KMS-11 (cell line): ENCODE data around the gene ZNRF1.

ENCODE experiments used
- H2AFZ ChIP-seq: fragments of 200-600 bp; sonication (generic); 2 replicates; pipeline ENCODE4 v1.6.1; 2016; ENCODE audit warnings: antibody characterized with exemption, mixed run types, low read depth
- H3K27ac ChIP-seq: fragments of 200-600 bp; sonication (generic); 2 replicates; pipeline ENCODE4 v1.6.1; 2016; ENCODE audit warnings: mild to moderate bottlenecking, mixed run types
- H3K27me3 ChIP-seq: fragments of 200-600 bp; sonication (generic); 2 replicates; pipeline ENCODE4 v1.6.1; 2017; ENCODE audit warnings: mild to moderate bottlenecking, low read depth, mixed run types, moderate library complexity; ENCODE audit not compliant: insufficient read depth
- H3K36me3 ChIP-seq: fragments of 200-600 bp; sonication (generic); 2 replicates; pipeline ENCODE4 v1.6.1; 2017; ENCODE audit warnings: mild to moderate bottlenecking, mixed run types; ENCODE audit not compliant: insufficient read depth
- H3K4me1 ChIP-seq: fragments of 200-600 bp; sonication (generic); 2 replicates; pipeline ENCODE4 v1.6.1; 2016; ENCODE audit warnings: mild to moderate bottlenecking, low read depth, mixed run types; ENCODE audit not compliant: poor library complexity, severe bottlenecking
- H3K4me2 ChIP-seq: fragments of 200-600 bp; sonication (generic); 2 replicates; pipeline ENCODE4 v1.7.0; 2016; ENCODE audit warnings: mild to moderate bottlenecking, mixed run types
- H3K4me3 ChIP-seq: fragments of 200-600 bp; sonication (generic); IDR thresholded peaks from 2 replicates; pipeline ENCODE4 v1.6.1; 2017; ENCODE audit warnings: low read depth, low read length, mixed read lengths; ENCODE audit not compliant: insufficient read depth
- H3K79me2 ChIP-seq: fragments of 200-600 bp; sonication (generic); 2 replicates; pipeline ENCODE4 v1.6.1; 2016; ENCODE audit warnings: low read depth, mixed run types; ENCODE audit not compliant: insufficient read depth
- H3K9ac ChIP-seq: fragments of 200-600 bp; sonication (generic); 2 replicates; pipeline ENCODE4 v1.6.1; 2016; ENCODE audit warnings: mild to moderate bottlenecking, mixed run types
- H4K20me1 ChIP-seq: fragments of 200-600 bp; sonication (generic); 2 replicates; pipeline ENCODE4 v1.6.1; 2016; ENCODE audit warnings: mild to moderate bottlenecking, mixed run types; ENCODE audit not compliant: insufficient read depth
- CTCF ChIP-seq: fragments of 200-600 bp; sonication (generic); conservative IDR thresholded peaks from 2 replicates; pipeline ENCODE4 v1.6.1; 2017; ENCODE audit warnings: low read depth, mild to moderate bottlenecking, antibody characterized with exemption, low read length, moderate library complexity, mixed read lengths

ZNRF1 gene

DNA sequence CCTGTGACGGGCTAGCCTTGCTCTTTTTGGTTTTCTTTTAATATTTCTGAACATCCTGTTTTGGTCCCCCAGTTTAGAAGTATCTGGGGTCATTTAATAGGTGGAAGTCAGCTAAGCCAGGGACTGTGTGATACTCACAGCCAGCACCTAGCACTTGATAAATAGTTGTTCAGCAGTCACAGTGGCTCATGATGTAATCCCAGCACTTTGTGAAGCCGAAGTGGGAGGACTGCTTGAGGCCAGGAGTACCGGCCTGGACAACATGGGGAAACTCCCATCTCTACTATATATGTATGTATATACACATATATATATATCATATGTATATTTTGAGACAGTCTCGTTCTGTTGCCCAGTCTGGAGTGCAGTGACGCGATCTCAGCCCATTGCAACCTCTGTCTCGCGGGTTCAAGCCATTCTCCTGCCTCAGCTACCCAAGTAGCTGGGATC is 1.8 kb upstream of the ZNRF1 start:
- no peak overlapping the region for H2AFZ ChIP-seq
- peaks cover 19% of the 10 kb centered on the region for H3K4me1 ChIP-seq
- H3K4me3 ChIP-seq = no peak overlapping the region
- H4K20me1 ChIP-seq = no peaks in the 10 kb centered on the region
- no peak overlapping the region for H3K4me2 ChIP-seq
- H3K27ac ChIP-seq = no peak overlapping the region
- no peaks in the 10 kb centered on the region for H3K36me3 ChIP-seq
- H3K27me3 ChIP-seq = no peaks in the 10 kb centered on the region
- H3K79me2 ChIP-seq = no peaks in the 10 kb centered on the region; the same call in 1 of the 2 replicates
- H3K9ac ChIP-seq = no peak overlapping the region
- no peak for TF ChIP-seq CTCF

- no peaks in the 10 kb centered on the region; the same call in 1 of the 2 replicates for H3K79me2 ChIP-seq
- H3K9ac ChIP-seq = peak overlapping the region; percentile 62; the same call in 1 of the 2 replicates
- no peak overlapping the region for H3K4me3 ChIP-seq
- peak overlapping the region; percentile 78 for H2AFZ ChIP-seq
- H3K27ac ChIP-seq = no peak overlapping the region
- no peak for TF ChIP-seq CTCF
- no peaks in the 10 kb centered on the region for H3K36me3 ChIP-seq
- H3K4me2 ChIP-seq = peak overlapping the region; percentile 56
- H3K4me1 ChIP-seq = peaks cover 19% of the 10 kb centered on the region
- H4K20me1 ChIP-seq = no peaks in the 10 kb centered on the region
- no peaks in the 10 kb centered on the region for H3K27me3 ChIP-seq
Measured at GRCh38 chr16:74999219-74999608, 390 bp downstream of the ZNRF1 start.

- H3K4me3 ChIP-seq = no peak overlapping the region
- peaks cover 19% of the 10 kb centered on the region for H3K4me1 ChIP-seq
- H3K27ac ChIP-seq = no peak overlapping the region
- no peaks in the 10 kb centered on the region; the same call in 1 of the 2 replicates for H3K79me2 ChIP-seq
- H4K20me1 ChIP-seq = no peaks in the 10 kb centered on the region
- no peak for TF ChIP-seq CTCF
- H3K9ac ChIP-seq = peak overlapping the region; percentile 62; the same call in 1 of the 2 replicates
- no peaks in the 10 kb centered on the region for H3K36me3 ChIP-seq
- no peaks in the 10 kb centered on the region for H3K27me3 ChIP-seq
- H2AFZ ChIP-seq = peak overlapping the region; percentile 78
- H3K4me2 ChIP-seq = peak overlapping the region; percentile 56
Measured at GRCh38 chr16:74999609-75000480, 1.0 kb downstream of the ZNRF1 start.

DNA sequence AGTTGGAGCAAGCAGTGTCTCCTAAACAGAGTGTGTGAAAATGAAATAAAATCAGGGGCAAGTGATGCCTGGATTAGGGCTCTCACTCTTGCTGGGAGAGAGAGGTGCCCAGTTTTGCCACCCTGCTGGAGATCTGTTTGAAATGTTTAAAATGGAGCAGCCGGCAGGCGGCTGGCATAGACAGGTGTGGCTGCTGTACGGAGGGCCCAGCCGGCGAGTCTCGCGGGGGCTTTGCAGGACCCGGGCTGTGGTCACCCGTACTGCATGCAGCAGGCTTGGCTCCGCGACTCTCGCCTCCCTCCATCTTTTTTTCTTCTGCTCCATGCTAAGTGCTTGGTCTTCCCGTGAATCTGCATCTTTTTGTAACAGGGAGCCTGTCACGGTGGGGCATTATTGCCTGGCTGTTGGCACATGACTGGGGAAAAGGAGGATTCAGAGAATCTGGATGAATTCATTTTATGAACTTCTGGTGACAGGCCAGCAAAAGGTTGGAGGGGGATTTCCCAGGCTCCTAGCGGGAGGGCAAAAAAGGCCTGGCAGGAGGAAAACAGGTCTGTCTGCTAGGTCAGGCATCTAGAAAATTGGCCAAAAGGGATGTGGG is 1.8 kb downstream of the ZNRF1 start:
- Histone ChIP-seq H3K9ac (no peak overlapping the region), H3K4me3 (no peak overlapping the region), H3K27ac (no peak overlapping the region), H2AFZ (no peak overlapping the region), H3K27me3 (no peaks in the 10 kb centered on the region), H4K20me1 (no peaks in the 10 kb centered on the region), H3K4me1 (peaks cover 19% of the 10 kb centered on the region), H3K79me2 (no peaks in the 10 kb centered on the region; the same call in 1 of the 2 replicates), H3K4me2 (peak overlapping the region; percentile 56), H3K36me3 (no peaks in the 10 kb centered on the region)
- TF ChIP-seq CTCF = no peak
